Activated T-helper 9 cell treated with anti-CD3 and anti-CD28 coated beads, Interleukin-2, amount 50 U/mL, for 16 hours (primary cell): ENCODE data around the gene LHPP.

ENCODE experiments used
- DNase-seq: peaks from one replicate; pipeline ENCODE4 v3.0.0-alpha.2; 2020; ENCODE audit warnings: low read depth

The LHPP gene

DNA sequence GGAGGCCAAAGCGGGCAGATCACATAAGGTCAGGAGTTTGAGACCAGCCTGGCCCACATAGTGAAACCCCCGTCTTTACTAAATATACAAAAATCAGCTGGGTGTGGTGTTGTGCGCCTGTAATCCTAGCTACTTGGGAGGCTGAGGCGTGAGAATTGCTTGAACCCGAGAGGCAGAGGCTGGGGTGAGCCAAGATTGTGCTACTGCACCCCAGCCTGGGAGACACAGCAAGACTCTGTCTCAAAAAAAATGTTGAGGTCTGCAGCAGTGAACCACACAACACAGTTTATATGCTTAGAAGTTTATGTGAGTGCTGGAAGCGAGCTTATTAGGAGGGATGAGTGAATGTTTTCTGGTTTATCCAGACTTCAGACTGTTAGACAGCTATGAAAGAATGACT, 10.4 kb downstream of the LHPP start:
- no peak for DNase-seq

GRCh38 chr10:124473070-124473469, 11.4 kb downstream of the LHPP start:
- DNase-seq = no peak

- DNase-seq = no peak
These were observed 13.0 kb downstream of the LHPP start for GRCh38 chr10:124474514-124475070.

GRCh38 chr10:124476043-124476725, 14.6 kb downstream of the LHPP start:
- DNase-seq = no peak

DNA sequence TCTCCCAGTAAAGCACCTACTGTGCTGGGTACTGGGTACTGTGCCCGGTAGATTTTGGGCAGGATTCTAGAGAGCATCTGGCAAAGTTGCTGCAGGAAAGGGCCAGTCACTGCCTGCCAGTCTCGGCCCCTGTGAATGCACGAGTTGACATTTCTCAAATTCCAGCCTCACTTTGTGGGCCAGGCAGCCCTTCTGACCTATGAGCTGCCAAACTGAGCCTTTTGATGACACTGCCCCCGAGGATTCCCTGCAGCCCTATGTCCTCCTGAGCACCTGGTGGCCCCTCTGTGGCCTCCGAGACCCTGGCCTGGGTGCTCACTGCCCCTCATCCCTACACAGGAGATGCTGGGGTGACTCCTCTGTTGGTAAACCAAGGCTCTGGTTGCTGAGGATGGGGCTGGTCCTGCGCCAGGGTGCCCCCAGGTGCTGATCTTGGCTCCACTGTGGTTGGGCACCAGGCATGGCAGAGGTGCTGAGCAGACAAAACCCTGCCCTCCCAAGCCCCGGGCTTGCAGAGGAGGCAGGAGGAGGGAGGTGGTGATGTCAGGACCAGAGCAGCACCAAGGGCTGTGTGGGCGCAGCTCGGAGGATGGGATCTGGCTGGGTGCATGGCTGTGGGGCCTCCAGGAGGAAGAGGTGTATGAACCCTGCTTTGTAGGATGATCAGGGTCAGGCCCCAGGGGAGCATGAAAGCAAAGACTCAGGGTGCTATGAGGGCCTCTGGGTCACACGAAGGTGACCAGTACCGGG, 16.2 kb downstream of the LHPP start:
- no peak for DNase-seq

GRCh38 chr10:124478515-124478914, 16.9 kb downstream of the LHPP start:
- DNase-seq = no peak

DNA sequence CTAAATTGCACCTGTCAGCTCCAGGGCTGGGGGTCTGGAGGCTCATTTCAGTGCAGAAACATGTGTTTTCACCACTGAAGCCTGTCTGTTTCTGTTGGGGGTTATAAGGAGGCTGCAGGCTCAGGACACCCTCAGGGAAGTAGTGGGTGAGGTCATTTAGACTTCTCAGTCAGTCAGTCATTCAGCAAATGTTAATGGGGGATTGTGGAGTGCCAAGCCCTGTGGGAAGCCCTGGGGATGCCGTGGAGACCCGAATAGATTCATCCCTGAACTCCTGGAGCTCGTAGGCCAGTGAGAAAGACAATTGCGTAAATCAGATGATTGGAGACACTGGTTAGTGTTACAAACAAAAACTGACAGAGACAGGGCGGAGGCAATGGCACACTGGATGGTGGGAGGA, 19.2 kb downstream of the LHPP start:
- DNase-seq = no peak

DNA sequence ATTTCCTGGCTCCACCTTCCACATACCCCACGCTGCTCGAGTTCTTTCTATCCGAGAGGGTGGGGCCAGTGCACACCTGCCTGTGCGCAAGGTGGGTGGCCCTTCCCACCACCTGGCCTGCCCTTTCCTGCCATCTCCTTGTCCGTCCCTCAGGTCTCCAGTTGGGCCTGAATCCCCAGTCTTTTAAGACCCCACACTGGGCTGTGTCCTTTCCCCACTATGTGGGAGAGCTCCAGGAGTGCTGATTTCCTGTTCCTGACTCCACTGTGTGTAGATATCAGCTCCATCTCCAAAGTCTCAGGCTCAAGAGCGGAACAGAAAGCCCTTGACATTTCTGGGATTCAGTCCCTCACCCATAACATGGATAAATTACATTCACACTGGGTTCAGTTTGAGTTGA, 20.1 kb downstream of the LHPP start:
- DNase-seq = no peak

GRCh38 chr10:124482236-124482800, 20.7 kb downstream of the LHPP start:
- no peak for DNase-seq

DNA sequence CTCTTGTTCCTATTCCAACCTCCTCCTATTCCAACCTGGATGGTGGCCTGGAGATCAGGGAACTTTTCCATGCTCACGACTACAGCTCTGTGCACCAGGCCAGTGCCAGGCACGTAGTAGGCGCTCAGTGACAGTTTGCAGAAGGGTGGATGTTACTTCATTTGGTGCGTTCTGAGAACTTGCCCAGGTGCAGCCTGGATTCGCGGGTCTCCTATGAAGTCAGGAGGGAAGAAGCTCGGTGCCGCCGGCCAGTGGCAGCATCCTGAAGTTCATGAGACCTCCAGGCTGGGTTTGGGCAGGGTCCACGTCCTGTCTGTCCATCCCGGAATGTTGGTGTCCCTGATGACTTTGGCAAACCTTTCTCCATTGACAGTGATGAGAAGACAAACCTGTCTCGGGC, 21.3 kb downstream of the LHPP start:
- DNase-seq = no peak

- DNase-seq = no peak
These were observed 22.4 kb downstream of the LHPP start for GRCh38 chr10:124484031-124484430.

DNA sequence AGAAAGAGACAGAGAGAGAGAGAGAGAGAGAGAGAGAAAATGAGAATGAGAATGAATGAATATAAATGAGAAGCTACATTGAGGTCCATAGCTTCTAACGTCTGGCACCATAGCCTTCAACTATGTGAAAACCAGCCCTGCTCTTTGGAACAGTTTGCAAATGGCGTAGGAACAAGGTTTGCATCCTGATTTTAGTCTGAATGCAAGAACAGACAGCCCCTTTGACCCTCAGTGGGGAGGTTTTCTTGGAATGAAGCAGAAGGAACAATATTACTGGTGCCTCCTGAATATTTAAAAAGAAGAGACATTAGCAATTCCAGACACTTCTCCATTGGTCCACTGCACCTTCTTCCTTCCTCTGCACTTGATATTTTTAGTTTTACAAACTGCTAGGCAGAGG, 23.0 kb downstream of the LHPP start:
- DNase-seq = no peak

- DNase-seq = no peak
These were observed 25.0 kb downstream of the LHPP start for GRCh38 chr10:124486635-124487034.

GRCh38 chr10:124491105-124491504, 29.5 kb downstream of the LHPP start:
- no peak for DNase-seq

GRCh38 chr10:124492266-124492665, 30.6 kb downstream of the LHPP start:
- no peak for DNase-seq

DNA sequence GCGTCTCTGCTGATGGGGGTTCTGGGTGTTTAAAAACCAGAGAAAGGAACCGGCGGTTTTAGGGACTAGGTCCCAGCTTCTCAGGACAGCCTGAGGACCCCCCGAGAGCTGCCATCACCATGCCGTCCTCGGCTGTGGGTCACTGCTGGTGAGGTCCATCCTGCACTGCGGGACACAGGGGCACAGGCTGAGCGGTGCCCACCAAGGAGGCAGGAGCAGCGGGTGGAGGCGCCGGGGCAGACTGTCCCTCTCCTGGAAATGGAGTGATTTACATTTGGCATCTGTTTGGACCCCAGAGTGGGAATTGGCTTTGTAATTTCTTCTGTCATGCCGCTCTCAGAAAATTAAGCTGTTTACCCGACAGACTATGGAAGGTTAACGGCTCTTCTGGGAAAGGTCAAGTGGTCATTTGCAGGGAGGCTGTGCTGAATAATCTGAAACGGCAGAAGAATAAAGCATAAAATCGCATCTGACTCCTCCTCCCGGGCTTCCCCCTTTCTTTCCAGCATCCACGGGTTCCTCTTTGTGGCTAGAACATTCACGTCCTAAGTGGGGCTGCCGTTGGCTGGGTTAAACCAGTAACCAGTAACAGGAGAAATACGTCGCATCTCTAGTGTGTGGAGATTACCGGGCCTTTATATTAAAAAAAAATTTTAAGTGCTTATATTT, 31.7 kb downstream of the LHPP start:
- no peak for DNase-seq

- DNase-seq = no peak
These were observed 32.6 kb downstream of the LHPP start for GRCh38 chr10:124494046-124494807.

- no peak for DNase-seq
These were observed 33.5 kb downstream of the LHPP start for GRCh38 chr10:124495162-124495561.

DNA sequence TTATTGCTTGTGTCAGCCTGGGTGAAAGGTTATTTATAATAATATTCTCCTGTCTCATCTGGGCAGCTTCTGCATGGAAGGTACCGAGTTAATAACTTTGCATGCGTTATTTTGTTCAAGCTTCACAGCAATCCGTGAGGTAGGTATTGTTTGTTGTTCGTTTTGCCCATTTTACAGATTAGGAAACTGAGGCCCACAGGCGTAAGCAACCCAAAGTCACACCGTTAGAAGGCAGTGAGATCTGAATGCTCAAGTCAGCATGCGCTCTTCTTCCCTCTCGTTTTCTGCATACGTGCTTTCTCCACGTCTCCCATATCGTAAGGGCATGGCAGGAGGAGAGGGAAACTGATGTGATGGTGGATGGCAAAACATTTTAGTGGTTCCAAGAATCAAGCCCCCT, 34.1 kb downstream of the LHPP start:
- DNase-seq = no peak

DNA sequence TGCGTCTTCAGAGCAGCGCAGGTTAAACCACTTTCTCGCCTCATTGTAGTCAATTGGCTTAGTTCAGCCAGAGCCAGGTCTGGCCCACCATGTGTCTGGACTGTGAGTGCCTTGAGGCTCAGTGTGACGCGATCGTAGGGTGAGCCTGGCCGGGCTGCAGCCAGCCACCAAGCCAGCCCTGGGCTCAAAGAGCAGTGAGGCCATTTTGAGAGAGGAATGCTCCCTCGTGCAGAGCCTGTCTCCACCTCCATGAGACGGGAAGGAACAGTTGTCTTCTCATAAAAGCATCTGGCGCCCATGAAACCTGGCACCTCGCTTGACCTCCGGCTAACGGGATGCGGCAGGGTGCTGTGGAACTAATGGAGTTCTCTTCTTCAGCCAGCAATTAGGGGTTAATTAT, 34.5 kb downstream of the LHPP start:
- DNase-seq = no peak

- DNase-seq = no peak
These were observed 35.0 kb downstream of the LHPP start for GRCh38 chr10:124496620-124497019.
